ENCODE results near the gene RPE.

- TF ChIP-seq GATA2 (IDR thresholded peaks at IDR 0.05; ENCODE audit: low read depth, low read length) (no peak), GATA3 (IDR thresholded peaks at IDR 0.05; ENCODE audit: low read depth, low read length) (no peak)
Measured at GRCh38 chr2:210009896-210010295, 7.5 kb downstream of the RPE start.
